Spleen (tissue), 7 donors: Measurements from ENCODE around the gene MEFV.

Experiments used
- CTCF ChIP-seq, 11 experiments: fragments of 200-600 bp in 7 of 11; fragments of 450-650 bp in 4 of 11; sonication (generic) in 4 of 11; IDR thresholded peaks in 8 of 11; conservative IDR thresholded peaks in 3 of 11; 1 replicate in 7 of 11; 2 replicates in 4 of 11; pipeline versions ENCODE4 v1.4.0 to v1.8.0; 2016 to 2021; ENCODE audit warnings: antibody characterized with exemption in 11 of 11, inconsistent platforms in 4 of 11, mild to moderate bottlenecking in 1 of 11
- POLR2A ChIP-seq, 3 donors: fragments of 450-650 bp; IDR thresholded peaks; one replicate each; pipeline ENCODE4 v1.5.1; 2017; ENCODE audit warnings: antibody characterized with exemption in 3 of 3, mild to moderate bottlenecking in 1 of 3
- donor health status: DM: no; HTN: no; CAD: no; lungs with moderate emphysema.
- donor health status: DM: no; HTN: no; CAD: no.
- donor health status: DM: no; HTN: no; CAD: no.

- TF ChIP-seq CTCF (IDR thresholded peaks at IDR 0.05 in 8 of 11, conservative IDR thresholded peaks at IDR 0.05 in 3 of 11), result no peak
- TF ChIP-seq POLR2A (IDR thresholded peaks at IDR 0.05), result no peak
Observed at GRCh38 chr16:3276679-3277078, 20.2 kb upstream of the MEFV start.
